LNCAP (cell line): ENCODE data around the gene OR1K1.
A peak's percentile ranks its signal among the peaks of the same experiment; 100 is the strongest.

Experiments used
- CTCF ChIP-seq: fragments of 450-650 bp; IDR thresholded peaks from 2 replicates; pipeline ENCODE4 v1.5.1; 2017; ENCODE audit warnings: mild to moderate bottlenecking

OR1K1 gene

DNA sequence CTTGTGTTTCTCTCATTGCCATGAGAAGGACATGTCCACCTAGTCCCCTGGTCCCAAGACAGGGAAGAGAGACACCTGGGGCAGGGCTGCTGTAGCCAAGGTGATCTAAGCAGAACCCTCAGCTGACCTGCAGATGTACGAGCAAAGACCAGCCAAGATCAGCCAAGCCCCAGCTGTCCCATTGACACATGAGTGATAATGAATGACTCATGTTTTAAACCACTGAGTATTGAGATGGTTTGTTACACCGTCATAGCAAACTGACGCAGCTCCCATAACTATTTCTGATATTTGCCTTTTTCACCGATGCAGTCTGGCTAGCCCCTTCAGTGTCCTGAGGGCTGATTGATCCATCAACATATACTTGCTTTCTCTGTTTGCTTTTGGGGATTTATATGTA is 6.7 kb downstream of the OR1K1 start:
- TF ChIP-seq CTCF: no peak

- no peak for TF ChIP-seq CTCF
Observed at GRCh38 chr9:122807271-122807900, 7.5 kb downstream of the OR1K1 start.

GRCh38 chr9:122808141-122808540 is 8.2 kb downstream of the OR1K1 start:
- no peak for TF ChIP-seq CTCF

DNA sequence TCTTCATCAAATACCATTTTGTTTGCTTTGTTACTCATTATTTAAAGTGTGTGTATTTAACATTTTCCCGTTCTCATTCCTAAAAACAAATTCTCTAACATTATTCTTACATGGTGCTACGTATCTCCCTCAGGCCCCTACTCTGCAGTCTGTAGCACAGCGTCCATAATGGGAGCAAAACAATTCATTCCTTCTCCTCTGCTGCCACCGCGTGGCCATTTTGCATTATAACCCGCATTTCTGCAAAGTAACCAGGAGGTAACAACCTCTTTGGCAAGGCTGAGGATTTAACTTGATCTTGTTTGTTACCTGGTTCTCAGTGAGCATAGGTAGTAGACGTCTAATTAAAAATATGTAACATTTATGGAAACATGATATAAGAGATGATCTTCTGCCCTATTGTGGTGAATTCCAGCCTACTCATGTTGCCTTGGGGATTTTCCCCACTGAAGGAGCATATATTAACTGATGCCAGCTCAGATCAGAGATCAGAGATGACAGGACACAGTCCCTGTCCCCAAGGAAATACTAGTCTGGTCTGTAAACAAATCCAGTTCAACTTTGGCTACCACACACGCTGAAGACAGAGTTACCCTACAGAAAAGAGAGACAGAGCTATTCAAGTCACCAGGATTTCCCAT is 10.5 kb downstream of the OR1K1 start:
- TF ChIP-seq CTCF: peak; percentile 80

DNA sequence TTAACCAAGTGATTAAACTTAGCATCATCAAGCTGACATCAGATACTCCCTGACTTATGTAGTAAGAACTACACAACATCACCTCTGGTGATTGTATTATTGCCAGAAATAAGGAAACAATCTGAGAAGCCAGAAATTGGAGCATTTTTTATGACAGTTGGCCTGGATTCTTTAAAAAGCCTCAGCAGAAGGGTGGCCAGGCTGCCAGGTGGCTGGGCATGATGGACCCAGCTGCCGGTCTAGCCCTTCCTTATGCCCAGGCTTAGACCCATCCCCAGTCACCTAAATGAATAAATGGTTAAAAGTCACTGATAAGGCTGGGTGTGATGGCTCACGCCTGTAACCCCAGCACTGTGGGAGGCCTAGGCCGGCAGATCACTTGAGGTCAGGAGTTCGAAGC is 12.8 kb downstream of the OR1K1 start:
- no peak for TF ChIP-seq CTCF

DNA sequence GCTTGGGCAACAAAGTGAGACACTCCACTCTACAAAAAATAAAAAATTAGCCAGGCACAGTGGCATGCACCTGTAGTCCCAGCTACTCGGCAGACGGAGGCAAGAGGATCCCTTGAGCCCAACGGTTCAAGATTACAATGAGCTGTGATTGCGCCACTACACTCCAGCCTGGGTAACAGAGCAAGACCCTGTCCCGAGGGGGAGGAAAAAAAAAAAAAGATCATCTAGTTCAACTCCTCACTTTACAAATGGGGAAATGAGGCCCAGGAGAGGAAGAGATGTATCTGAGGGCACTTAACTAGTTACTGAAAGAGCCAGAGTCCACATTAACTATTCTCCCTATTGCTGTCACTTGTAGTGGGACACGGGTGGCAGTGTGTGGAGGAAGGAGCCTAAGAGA is 14.6 kb downstream of the OR1K1 start:
- no peak for TF ChIP-seq CTCF

DNA sequence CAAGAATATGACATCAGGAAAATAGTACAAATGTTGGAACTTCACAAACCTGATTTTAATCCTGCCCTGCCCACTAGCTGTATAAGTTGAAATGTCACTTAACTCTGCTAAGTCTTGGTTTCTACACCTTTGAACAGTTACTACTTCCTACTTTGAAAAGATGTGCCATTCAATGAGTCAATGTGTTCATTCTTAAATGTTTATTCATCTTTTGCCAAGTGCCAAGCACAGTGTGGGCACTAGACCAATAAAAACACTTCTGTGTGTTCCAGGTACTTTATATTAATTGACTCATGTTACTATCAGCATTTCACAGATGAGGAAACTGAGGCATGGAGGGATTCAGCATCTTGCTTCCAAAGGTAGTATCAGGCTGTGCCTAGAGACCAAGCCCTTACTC is 15.6 kb downstream of the OR1K1 start:
- no peak for TF ChIP-seq CTCF
